Measurements from ENCODE around the gene MAP3K15. TPM values are rescaled to one million over a fixed set of nuclear protein-coding genes. Genes with fewer than 3 reads are reported as not detected.

The MAP3K15 gene
- total RNA-seq, 1 experiment from 2014 or later, result 3.8 TPM

- ChIA-PET POLR2A (no interaction called here), CTCF (interaction anchor here (1.4 kb wide), 1 partner anchor 9 kb away, joined by 6 read pairs; no protein-coding TSS in a partner anchor)
- H3K27me3 Mint-ChIP-seq (ENCODE audit: low read depth), result no peaks in the 10 kb centered on the region
- DNase-seq (ENCODE audit: low spot score), result no peak
- no peaks in the 10 kb centered on the region for H3K36me3 Mint-ChIP-seq
- H3K4me3 Mint-ChIP-seq, result no peak overlapping the region
- H3K9me3 Mint-ChIP-seq, result no peaks in the 10 kb centered on the region
- H3K4me1 Mint-ChIP-seq, result peaks cover 8% of the 10 kb centered on the region
- ATAC-seq, result no peak
- H3K27ac Mint-ChIP-seq, result no peak overlapping the region
- TF ChIP-seq, protein P1, sequence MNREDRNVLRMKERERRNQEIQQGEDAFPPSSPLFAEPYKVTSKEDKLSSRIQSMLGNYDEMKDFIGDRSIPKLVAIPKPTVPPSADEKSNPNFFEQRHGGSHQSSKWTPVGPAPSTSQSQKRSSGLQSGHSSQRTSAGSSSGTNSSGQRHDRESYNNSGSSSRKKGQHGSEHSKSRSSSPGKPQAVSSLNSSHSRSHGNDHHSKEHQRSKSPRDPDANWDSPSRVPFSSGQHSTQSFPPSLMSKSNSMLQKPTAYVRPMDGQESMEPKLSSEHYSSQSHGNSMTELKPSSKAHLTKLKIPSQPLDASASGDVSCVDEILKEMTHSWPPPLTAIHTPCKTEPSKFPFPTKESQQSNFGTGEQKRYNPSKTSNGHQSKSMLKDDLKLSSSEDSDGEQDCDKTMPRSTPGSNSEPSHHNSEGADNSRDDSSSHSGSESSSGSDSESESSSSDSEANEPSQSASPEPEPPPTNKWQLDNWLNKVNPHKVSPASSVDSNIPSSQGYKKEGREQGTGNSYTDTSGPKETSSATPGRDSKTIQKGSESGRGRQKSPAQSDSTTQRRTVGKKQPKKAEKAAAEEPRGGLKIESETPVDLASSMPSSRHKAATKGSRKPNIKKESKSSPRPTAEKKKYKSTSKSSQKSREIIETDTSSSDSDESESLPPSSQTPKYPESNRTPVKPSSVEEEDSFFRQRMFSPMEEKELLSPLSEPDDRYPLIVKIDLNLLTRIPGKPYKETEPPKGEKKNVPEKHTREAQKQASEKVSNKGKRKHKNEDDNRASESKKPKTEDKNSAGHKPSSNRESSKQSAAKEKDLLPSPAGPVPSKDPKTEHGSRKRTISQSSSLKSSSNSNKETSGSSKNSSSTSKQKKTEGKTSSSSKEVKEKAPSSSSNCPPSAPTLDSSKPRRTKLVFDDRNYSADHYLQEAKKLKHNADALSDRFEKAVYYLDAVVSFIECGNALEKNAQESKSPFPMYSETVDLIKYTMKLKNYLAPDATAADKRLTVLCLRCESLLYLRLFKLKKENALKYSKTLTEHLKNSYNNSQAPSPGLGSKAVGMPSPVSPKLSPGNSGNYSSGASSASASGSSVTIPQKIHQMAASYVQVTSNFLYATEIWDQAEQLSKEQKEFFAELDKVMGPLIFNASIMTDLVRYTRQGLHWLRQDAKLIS (CRISPR knock-in tag; IDR thresholded peaks at IDR 0.05; ENCODE audit: borderline replicate concordance), result no peak
- no peak for TF ChIP-seq KAT7 (CRISPR knock-in tag; IDR thresholded peaks at IDR 0.05; ENCODE audit: borderline replicate concordance)
- TF ChIP-seq, protein P2, sequence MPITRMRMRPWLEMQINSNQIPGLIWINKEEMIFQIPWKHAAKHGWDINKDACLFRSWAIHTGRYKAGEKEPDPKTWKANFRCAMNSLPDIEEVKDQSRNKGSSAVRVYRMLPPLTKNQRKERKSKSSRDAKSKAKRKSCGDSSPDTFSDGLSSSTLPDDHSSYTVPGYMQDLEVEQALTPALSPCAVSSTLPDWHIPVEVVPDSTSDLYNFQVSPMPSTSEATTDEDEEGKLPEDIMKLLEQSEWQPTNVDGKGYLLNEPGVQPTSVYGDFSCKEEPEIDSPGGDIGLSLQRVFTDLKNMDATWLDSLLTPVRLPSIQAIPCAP (CRISPR knock-in tag; IDR thresholded peaks at IDR 0.05), result no peak
- TF ChIP-seq IRF2 (CRISPR knock-in tag; IDR thresholded peaks at IDR 0.05; ENCODE audit: borderline replicate concordance, low read depth), result no peak
- TF ChIP-seq, protein P3, sequence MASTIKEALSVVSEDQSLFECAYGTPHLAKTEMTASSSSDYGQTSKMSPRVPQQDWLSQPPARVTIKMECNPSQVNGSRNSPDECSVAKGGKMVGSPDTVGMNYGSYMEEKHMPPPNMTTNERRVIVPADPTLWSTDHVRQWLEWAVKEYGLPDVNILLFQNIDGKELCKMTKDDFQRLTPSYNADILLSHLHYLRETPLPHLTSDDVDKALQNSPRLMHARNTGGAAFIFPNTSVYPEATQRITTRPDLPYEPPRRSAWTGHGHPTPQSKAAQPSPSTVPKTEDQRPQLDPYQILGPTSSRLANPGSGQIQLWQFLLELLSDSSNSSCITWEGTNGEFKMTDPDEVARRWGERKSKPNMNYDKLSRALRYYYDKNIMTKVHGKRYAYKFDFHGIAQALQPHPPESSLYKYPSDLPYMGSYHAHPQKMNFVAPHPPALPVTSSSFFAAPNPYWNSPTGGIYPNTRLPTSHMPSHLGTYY (CRISPR knock-in tag; IDR thresholded peaks at IDR 0.05), result no peak
- no peak for TF ChIP-seq RELA (CRISPR knock-in tag; IDR thresholded peaks at IDR 0.05; ENCODE audit: borderline replicate concordance)
- no peak for TF ChIP-seq ZNF317 (CRISPR knock-in tag; IDR thresholded peaks at IDR 0.05; ENCODE audit: borderline replicate concordance, low read depth)
- TF ChIP-seq MLX (CRISPR knock-in tag; IDR thresholded peaks at IDR 0.05), result no peak
- TF ChIP-seq FOXP4 (CRISPR knock-in tag; IDR thresholded peaks at IDR 0.05), result no peak
- TF ChIP-seq E2F1 (CRISPR knock-in tag; IDR thresholded peaks at IDR 0.05), result no peak
- TF ChIP-seq CBFB (CRISPR knock-in tag; IDR thresholded peaks at IDR 0.05; ENCODE audit: low read depth), result no peak
Observed at GRCh38 chrX:19392078-19392477, 123.2 kb downstream of the MAP3K15 start.

GRCh38 chrX:19389227-19389845 lies 126.0 kb downstream of the MAP3K15 start:
- Mint-ChIP-seq H3K36me3 (no peaks in the 10 kb centered on the region), H3K27me3 (ENCODE audit: low read depth) (no peaks in the 10 kb centered on the region), H3K4me3 (no peak overlapping the region), H3K4me1 (peaks cover 8% of the 10 kb centered on the region), H3K9me3 (no peaks in the 10 kb centered on the region), H3K27ac (no peak overlapping the region)
- DNase-seq (ENCODE audit: low spot score) (no peak), ATAC-seq (peak; percentile 44)
- ChIA-PET CTCF (interaction anchor here (0.6 to 1.0 kb wide), 2 partner anchors 17 to 146 kb away, joined by 3 read pairs; no protein-coding TSS in a partner anchor), POLR2A (no interaction called here)
- TF ChIP-seq, protein P3 (CRISPR knock-in tag; IDR thresholded peaks at IDR 0.05), result no peak
- TF ChIP-seq E2F1 (CRISPR knock-in tag; IDR thresholded peaks at IDR 0.05) (no peak), SOX15 (CRISPR knock-in tag; IDR thresholded peaks at IDR 0.05) (no peak), STAT6 (CRISPR knock-in tag; conservative IDR thresholded peaks at IDR 0.05; ENCODE audit: low read depth) (no peak), GABPB1 (CRISPR knock-in tag; IDR thresholded peaks at IDR 0.05) (no peak), GRHL2 (CRISPR knock-in tag; IDR thresholded peaks at IDR 0.05; ENCODE audit: insufficient replicate concordance, severe bottlenecking) (no peak)

Data from WTC11 (cell line).